Nephron progenitor cell (in vitro differentiated cells): Measurements from ENCODE around the gene KLHL3.

ENCODE experiments used
- DNase-seq: peaks from one replicate; pipeline ENCODE4 v3.0.0; 2021
- H3K27ac Mint-ChIP-seq: 2 replicates; pipeline ENCODE4 v1.8.0; 2021; ENCODE audit warnings: mild to moderate bottlenecking, moderate library complexity, mixed read lengths
- H3K27me3 Mint-ChIP-seq: 2 replicates; pipeline ENCODE4 v1.8.0; 2021; ENCODE audit warnings: mild to moderate bottlenecking, low read depth, mixed read lengths; ENCODE audit not compliant: poor library complexity
- H3K36me3 Mint-ChIP-seq: 2 replicates; pipeline ENCODE4 v1.8.0; 2021; ENCODE audit warnings: low read depth, mixed read lengths
- H3K4me1 Mint-ChIP-seq: 2 replicates; pipeline ENCODE4 v1.8.0; 2021; ENCODE audit warnings: mixed read lengths
- H3K4me3 Mint-ChIP-seq: 2 replicates; pipeline ENCODE4 v1.8.0; 2021; ENCODE audit warnings: mild to moderate bottlenecking, moderate library complexity, mixed read lengths
- H3K9me3 Mint-ChIP-seq: 2 replicates; pipeline ENCODE4 v1.8.0; 2021; ENCODE audit warnings: mild to moderate bottlenecking, moderate library complexity, mixed read lengths
- TF ChIP-seq, protein P1 (sequence below): fragments of 200-600 bp; sonication (generic); IDR thresholded peaks from 2 replicates; pipeline ENCODE4 v1.5.0; 2021; ENCODE audit warnings: antibody characterized with exemption

The KLHL3 gene

DNA sequence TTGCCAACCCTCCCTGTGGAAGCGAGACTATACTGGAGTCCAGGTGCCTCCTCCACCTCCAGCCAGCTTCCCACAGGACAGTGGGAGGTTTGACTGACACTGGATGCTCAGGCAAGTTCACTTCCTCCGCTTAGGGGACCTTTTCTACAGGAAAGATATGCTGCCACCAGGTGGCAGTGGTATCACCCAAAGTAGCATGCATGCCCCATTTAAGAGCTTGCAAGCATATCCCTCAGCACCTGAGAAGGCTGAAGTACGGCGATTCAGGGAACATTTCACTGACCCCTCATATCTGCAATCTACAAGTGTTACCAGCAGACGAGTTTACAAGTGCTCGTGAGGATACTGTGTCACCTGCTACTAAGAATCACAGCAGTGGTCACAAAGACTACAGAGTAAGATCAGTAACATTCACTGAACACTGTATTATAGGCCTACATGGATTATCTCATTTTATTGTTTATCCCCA lies 75.5 kb downstream of the KLHL3 start:
- Mint-ChIP-seq H3K27me3 (no peaks in the 10 kb centered on the region), H3K4me1 (peaks cover 13% of the 10 kb centered on the region), H3K27ac (no peak overlapping the region), H3K4me3 (no peak overlapping the region), H3K36me3 (peaks cover 11% of the 10 kb centered on the region), H3K9me3 (no peaks in the 10 kb centered on the region)
- TF ChIP-seq, protein P1, sequence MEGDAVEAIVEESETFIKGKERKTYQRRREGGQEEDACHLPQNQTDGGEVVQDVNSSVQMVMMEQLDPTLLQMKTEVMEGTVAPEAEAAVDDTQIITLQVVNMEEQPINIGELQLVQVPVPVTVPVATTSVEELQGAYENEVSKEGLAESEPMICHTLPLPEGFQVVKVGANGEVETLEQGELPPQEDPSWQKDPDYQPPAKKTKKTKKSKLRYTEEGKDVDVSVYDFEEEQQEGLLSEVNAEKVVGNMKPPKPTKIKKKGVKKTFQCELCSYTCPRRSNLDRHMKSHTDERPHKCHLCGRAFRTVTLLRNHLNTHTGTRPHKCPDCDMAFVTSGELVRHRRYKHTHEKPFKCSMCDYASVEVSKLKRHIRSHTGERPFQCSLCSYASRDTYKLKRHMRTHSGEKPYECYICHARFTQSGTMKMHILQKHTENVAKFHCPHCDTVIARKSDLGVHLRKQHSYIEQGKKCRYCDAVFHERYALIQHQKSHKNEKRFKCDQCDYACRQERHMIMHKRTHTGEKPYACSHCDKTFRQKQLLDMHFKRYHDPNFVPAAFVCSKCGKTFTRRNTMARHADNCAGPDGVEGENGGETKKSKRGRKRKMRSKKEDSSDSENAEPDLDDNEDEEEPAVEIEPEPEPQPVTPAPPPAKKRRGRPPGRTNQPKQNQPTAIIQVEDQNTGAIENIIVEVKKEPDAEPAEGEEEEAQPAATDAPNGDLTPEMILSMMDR = peak; percentile 79
- peak; percentile 69 for DNase-seq

DNA sequence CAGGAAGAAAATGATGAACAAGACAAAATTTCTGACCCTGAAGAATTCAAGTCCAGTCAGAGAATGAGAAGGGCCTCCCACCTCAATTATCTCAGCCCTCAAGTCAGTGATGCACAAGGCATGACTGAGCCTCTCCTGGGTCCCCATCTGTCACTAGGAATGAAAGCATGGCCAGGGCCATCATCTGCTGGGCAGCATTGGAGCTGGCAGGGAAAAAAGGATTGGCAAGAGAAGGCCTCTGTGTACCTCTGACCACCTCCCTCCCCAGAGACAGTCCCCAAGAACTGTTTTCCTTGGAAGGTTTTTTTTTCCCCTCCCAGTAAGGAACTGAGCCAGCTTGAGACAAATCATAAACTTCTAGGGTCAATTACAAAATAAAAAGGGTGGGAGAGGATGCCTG lies 76.7 kb downstream of the KLHL3 start:
- no peak for DNase-seq
- peaks cover 13% of the 10 kb centered on the region for H3K4me1 Mint-ChIP-seq
- H3K9me3 Mint-ChIP-seq = no peaks in the 10 kb centered on the region
- H3K4me3 Mint-ChIP-seq = no peak overlapping the region
- TF ChIP-seq, protein P1 = no peak
- H3K27ac Mint-ChIP-seq = no peak overlapping the region
- H3K27me3 Mint-ChIP-seq = no peaks in the 10 kb centered on the region
- peaks cover 11% of the 10 kb centered on the region for H3K36me3 Mint-ChIP-seq

DNA sequence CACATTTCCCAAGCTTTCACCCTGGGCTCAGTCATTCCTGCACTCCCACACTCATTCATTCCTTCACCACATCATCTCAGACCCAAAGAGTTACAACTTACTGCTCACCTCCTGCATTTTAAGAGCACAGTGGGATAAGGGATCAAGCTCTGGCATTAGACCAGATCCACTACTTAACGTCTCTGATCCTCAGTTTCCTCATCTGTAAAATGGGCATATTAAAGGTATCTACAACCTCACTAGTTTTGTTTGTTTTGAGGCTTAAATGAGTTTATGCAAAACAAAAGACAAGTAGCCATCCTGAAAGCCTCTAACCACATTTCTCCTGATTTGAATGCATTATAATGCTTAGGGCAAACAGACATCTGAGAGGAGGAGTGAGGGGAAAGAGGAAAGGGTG lies 77.6 kb downstream of the KLHL3 start:
- H3K9me3 Mint-ChIP-seq = no peaks in the 10 kb centered on the region
- TF ChIP-seq, protein P1 = no peak
- no peak overlapping the region for H3K4me3 Mint-ChIP-seq
- peaks cover 13% of the 10 kb centered on the region for H3K4me1 Mint-ChIP-seq
- DNase-seq = no peak
- H3K36me3 Mint-ChIP-seq = peaks cover 11% of the 10 kb centered on the region
- H3K27ac Mint-ChIP-seq = no peak overlapping the region
- H3K27me3 Mint-ChIP-seq = no peaks in the 10 kb centered on the region

DNA sequence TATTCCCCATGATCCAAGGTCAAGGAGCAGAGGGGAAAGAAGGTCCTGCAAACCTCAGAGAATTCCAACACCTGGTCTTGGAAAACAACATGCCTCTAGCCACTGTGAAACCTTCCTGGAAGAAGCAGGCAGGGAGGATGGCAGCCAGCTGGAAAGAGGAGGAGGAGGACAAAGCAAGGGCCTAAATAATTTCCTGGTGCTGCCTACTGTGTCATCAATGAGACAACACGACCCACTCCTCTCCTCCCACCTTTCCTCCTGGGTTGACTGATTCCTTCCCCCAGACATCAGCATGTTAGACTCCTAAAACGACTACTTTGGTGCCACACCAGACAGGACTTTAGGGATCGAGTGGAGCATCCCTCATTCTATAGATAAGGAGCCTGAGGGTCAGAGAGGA lies 78.8 kb downstream of the KLHL3 start:
- Mint-ChIP-seq H3K36me3 (peaks cover 16% of the 10 kb centered on the region), H3K4me3 (no peak overlapping the region), H3K27ac (peak overlapping the region; percentile 68), H3K9me3 (no peaks in the 10 kb centered on the region), H3K27me3 (no peaks in the 10 kb centered on the region), H3K4me1 (peaks cover 13% of the 10 kb centered on the region)
- TF ChIP-seq, protein P1 = no peak
- DNase-seq = no peak

DNA sequence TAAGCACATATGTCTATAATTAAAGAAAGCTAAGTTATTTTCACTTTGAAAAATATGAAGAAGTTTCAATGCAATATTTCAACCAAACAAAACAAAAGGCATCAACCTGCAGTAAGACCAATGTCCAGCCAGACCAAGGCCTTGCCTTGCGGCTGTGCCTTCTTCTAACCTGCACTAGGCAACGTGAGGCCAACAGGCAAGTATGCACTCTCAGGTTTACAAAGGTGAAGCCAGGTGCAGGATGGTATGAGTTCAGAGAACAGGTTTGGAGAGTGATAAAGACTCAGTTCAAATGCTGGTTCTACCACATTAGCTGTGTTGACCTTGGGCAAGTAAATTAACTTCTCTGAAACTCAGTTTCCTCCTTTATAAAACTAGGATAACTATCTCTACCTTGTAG lies 79.3 kb downstream of the KLHL3 start:
- Mint-ChIP-seq H3K27ac (no peak overlapping the region), H3K27me3 (no peaks in the 10 kb centered on the region), H3K4me3 (no peak overlapping the region), H3K4me1 (peaks cover 13% of the 10 kb centered on the region), H3K9me3 (no peaks in the 10 kb centered on the region), H3K36me3 (peaks cover 16% of the 10 kb centered on the region)
- DNase-seq = no peak
- TF ChIP-seq, protein P1 = no peak

DNA sequence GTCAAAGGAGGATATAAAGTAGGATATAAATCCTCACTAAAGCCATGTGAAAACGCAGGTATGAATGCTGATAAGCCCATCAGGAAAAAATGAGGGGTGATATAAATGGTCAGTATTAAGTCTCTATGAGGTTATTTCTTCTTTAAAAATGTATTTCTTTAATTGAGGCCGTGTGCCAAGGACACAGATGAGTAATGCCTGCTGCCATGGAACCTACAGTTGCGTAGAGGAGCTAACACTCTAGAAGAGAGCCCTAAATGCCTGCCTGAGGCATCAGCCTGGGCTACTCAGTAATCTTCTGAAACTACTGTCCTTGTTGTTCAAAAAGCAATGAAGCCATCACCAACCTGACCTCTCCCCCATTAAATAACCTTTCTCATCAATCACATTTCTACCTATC lies 84.9 kb downstream of the KLHL3 start:
- Mint-ChIP-seq H3K27ac (no peak overlapping the region), H3K4me3 (no peak overlapping the region), H3K9me3 (peaks cover 3% of the 10 kb centered on the region), H3K4me1 (no peaks in the 10 kb centered on the region), H3K36me3 (peaks cover 24% of the 10 kb centered on the region), H3K27me3 (no peaks in the 10 kb centered on the region)
- DNase-seq = no peak
- TF ChIP-seq, protein P1 = no peak
